ENCODE results near the gene ZNF776. TPM values are rescaled to one million over a fixed set of nuclear protein-coding genes. Genes with fewer than 3 reads are reported as not detected.
A peak's percentile ranks its signal among the peaks of the same experiment; 100 is the strongest.
"Not testable (repeated sequence)": the region's sequence is repeated elsewhere in the genome, so short reads cannot be mapped to it uniquely, and the experiment has no call there.

ZNF776 gene
- total RNA-seq, 1 donor from 2014 or later, result 22.4 TPM

DNA sequence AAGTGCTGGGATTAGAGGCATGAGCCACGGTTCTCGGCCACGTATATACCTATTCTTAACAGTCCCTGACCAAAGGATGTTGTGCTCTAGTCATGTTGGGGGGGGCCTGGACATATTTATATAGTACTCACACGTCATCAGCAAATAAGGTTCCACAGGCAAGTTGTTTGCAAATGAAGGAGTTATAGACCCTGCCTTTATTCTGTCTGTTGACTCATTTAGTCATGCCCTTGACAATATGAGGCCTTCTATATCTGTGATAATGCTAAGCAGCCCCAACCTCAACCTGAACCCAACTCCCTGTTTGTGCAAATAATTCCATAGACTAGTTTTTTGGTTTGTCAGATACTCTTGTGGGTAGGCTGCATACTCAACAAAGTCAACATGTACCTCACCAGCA is 31.7 kb downstream of the ZNF776 start:
- no peak for DNase-seq

- no peak for DNase-seq
These were observed 32.7 kb downstream of the ZNF776 start for GRCh38 chr19:57779220-57779845.

DNA sequence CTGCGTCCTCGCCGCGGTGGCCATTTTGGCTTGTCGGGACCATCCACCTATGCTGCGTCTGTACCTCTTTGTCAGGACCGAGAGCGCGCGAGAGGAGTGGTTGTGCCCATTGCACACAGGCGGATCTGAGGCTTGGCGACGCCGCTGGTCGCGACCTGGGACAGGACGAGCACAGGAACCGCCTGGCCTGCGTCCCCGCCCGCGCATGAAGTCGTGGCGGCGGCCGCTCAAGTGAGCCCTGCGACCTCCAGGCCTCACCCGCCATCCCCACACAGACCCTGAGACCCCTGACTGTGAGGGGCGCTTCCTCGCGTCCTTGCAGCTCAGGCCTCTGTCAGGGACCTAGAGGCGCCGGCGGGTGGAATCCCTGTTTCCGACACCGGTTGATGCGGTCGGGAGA is 39.7 kb downstream of the ZNF776 start:
- DNase-seq, result no peak

DNA sequence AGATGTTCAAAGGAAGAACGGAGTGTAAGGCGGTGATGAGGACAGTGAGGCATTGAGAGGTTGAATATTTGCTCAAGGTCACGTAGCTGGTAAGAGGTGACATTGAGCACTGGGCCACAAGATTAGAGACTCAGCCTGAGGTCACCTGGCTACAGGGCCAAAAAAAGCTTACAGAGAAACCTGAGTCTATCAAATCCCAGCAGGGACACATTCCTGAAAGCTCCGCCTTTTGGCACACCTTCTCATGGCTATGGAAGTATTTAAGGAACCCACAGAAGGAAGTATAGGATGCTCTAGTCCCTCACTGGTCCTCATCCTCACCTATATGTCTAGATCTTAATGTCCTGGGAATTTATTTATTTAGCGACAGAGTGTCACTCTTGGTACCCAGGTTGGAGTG is 40.3 kb downstream of the ZNF776 start:
- no peak for DNase-seq

- DNase-seq, result no peak
These were observed 41.6 kb downstream of the ZNF776 start for GRCh38 chr19:57788114-57788692.

DNA sequence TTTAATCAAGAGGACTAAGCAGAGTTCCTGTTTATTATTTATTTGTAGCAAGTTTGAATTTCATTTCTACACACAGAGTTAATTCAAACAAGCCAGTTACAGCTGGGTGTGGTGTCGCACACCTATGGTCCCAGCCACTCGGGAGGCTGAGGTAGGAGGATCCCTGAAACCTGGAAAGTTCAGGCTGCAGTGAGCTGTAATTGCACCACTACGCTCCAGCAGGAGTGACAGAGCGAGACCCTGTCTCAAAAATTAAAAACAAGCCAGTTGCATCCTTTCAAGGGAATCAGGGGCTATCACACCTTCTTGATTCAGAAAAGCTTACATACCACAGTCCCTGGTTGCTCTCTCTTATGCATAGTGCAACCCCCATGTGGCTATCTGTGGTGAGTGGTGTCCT is 42.7 kb downstream of the ZNF776 start:
- DNase-seq, result no peak

- not testable (repeated sequence) for DNase-seq
These were observed 50.0 kb downstream of the ZNF776 start for GRCh38 chr19:57796580-57796979.

GRCh38 chr19:57800696-57801095 is 54.1 kb downstream of the ZNF776 start:
- no peak for DNase-seq

DNA sequence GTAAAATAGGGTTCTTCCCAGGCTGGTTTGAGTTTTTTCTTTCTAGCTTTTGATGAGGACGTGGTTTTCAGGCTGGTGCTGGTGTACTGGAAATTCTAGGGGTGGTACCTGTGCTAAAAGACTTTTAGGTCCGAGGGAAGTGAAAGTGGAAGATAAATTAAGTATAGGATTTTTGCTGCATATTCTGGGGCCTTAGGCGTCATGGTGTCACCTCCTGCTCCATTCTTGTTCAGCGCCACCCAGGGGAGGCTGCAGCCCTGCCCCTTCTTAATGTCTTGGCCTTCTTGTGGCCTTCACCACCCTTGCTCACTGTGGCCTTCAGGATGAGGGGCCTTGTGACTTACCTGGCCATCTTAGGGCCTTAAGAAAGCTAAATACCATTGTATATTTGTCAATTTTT is 55.7 kb downstream of the ZNF776 start:
- DNase-seq, result no peak

GRCh38 chr19:57803265-57803593 is 56.6 kb downstream of the ZNF776 start:
- no peak for DNase-seq

DNA sequence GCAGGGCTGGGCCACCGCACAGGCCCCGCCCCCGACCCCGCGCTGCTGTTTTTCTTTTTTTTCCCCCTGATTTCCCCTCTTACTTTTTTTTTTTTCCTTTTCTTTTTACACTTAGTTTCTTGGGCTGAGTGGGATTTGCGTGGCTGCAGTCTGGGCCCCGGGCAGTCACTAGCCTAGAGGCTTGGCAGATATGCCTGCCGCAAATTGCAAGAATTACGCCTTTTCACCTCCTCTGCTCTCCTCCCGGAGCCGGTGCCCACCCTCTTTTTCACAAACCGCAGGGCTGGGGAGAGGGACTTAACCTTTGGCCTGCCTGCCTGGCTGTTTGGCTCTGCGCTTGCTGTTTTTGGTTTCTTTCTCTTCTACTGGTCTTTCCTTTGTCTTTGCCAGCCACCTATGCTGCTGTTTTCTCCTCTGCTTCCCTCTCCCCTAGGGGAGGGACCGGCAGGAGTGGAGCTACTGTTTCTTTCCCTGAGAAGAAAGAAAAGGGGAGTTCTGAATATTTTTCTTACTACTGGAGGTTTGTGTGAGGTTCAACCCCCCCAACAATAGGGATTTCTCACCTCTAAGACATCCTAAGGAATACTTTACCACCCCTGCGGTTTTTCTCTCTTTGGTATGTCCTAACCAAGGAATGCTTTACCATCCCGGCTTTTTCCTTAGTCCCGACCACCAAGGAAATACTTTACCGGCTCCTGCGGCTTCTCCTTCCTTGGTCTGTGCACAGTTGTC is 57.1 kb downstream of the ZNF776 start:
- peak; percentile 64 for DNase-seq

GRCh38 chr19:57807541-57807940 is 60.9 kb downstream of the ZNF776 start:
- no peak for DNase-seq

Other genes starting within 250 kb of the ZNF776 start
- gene ZNF773, start 246.9 kb upstream of the ZNF776 start, total RNA-seq, result 34.7 TPM
- gene ZNF549, start 219.5 kb upstream of the ZNF776 start, total RNA-seq, result 9.3 TPM
- gene ZNF550, start 187.0 kb upstream of the ZNF776 start, total RNA-seq, result 15.1 TPM
- gene ZNF416, start 167.9 kb upstream of the ZNF776 start, total RNA-seq, result 5.4 TPM
- gene ZIK1, start 162.7 kb upstream of the ZNF776 start, total RNA-seq, result 11.2 TPM
- gene ZNF530, start 146.9 kb upstream of the ZNF776 start, total RNA-seq, result 5.1 TPM
- 23.3 TPM for gene ZNF134, start 132.6 kb upstream of the ZNF776 start, total RNA-seq
- 19.0 TPM for gene ZNF211, start 113.6 kb upstream of the ZNF776 start, total RNA-seq
- not detected for gene ZSCAN4, start 77.9 kb upstream of the ZNF776 start, total RNA-seq
- 18.9 TPM for gene ZNF551, start 64.8 kb upstream of the ZNF776 start, total RNA-seq
- gene ZNF154, start 37.6 kb upstream of the ZNF776 start, total RNA-seq, result 13.1 TPM
- gene ZNF671, start 19.2 kb upstream of the ZNF776 start, total RNA-seq, result 8.4 TPM
- gene ZNF586, start 22.9 kb downstream of the ZNF776 start, total RNA-seq, result 29.4 TPM
- 5.7 TPM for gene ZNF552, start 68.1 kb downstream of the ZNF776 start, total RNA-seq
- gene ZNF587B, start 83.5 kb downstream of the ZNF776 start, total RNA-seq, result 14.5 TPM
- 25.0 TPM for gene ZNF587, start 103.0 kb downstream of the ZNF776 start, total RNA-seq
- 11.2 TPM for gene ZNF814, start 142.2 kb downstream of the ZNF776 start, total RNA-seq
- gene ZNF417, start 169.8 kb downstream of the ZNF776 start, total RNA-seq, result 24.7 TPM
- gene ZNF418, start 188.6 kb downstream of the ZNF776 start, total RNA-seq, result 15.8 TPM
- 12.1 TPM for gene ZNF256, start 200.9 kb downstream of the ZNF776 start, total RNA-seq
- 0.82 TPM for gene C19orf18, start 227.7 kb downstream of the ZNF776 start, total RNA-seq